H1 (cell line): ENCODE results near the gene PRR12. TPM values are rescaled to one million over a fixed set of nuclear protein-coding genes. Genes with fewer than 3 reads are reported as not detected.

Experiments used
- CTBP2 ChIP-seq: IDR thresholded peaks from 2 replicates; pipeline ENCODE4 v1.7.0; 2011; ENCODE audit warnings: borderline replicate concordance, mild to moderate bottlenecking, moderate library complexity, mixed read lengths, low read length; ENCODE audit not compliant: insufficient read depth, insufficient read length
- CTCF ChIP-seq, 3 experiments: IDR thresholded peaks; 1 replicate in 2 of 3; 2 replicates in 1 of 3; pipeline versions ENCODE4 v1.5.1 to v1.6.1; 2011; ENCODE audit warnings: low read length in 3 of 3, mild to moderate bottlenecking in 3 of 3, inconsistent platforms in 2 of 3, low read depth in 1 of 3, moderate library complexity in 1 of 3; ENCODE audit not compliant: insufficient read depth in 1 of 3; ENCODE audit errors: control extremely low read depth in 1 of 3
- HDAC2 ChIP-seq, 2 experiments: fragments of 300-600 bp in 1 of 2; sonication (generic) in 1 of 2; IDR thresholded peaks; 2 replicates each; pipeline ENCODE4 v1.6.1; 2011 to 2012; ENCODE audit warnings: low read depth in 2 of 2, low read length in 2 of 2, mild to moderate bottlenecking in 2 of 2, moderate library complexity in 2 of 2, borderline replicate concordance in 1 of 2, inconsistent platforms in 1 of 2
- JUND ChIP-seq: IDR thresholded peaks from 2 replicates; pipeline ENCODE4 v1.6.1; 2011; ENCODE audit warnings: mild to moderate bottlenecking, improper control_type of control experiment, low read length
- KDM1A ChIP-seq: fragments of 200-600, 300-600 bp; sonication (generic); IDR thresholded peaks from 2 replicates; pipeline ENCODE4 v1.7.1; 2016; ENCODE audit warnings: mild to moderate bottlenecking, low read length, borderline replicate concordance
- RFX5 ChIP-seq: IDR thresholded peaks from 2 replicates; pipeline ENCODE4 v1.6.1; 2011; ENCODE audit warnings: low read depth, low read length, improper control_type of control experiment, borderline replicate concordance
- SAP30 ChIP-seq: fragments of 300-600 bp; sonication (generic); IDR thresholded peaks from 2 replicates; pipeline ENCODE4 v1.7.1; 2012; ENCODE audit warnings: low read length, moderate library complexity, mild to moderate bottlenecking, inconsistent platforms; ENCODE audit not compliant: insufficient read depth, insufficient replicate concordance
- SP1 ChIP-seq: IDR thresholded peaks from 2 replicates; pipeline ENCODE4 v1.6.1; 2011; ENCODE audit warnings: low read depth, low read length
- SUZ12 ChIP-seq: fragments of 200-600 bp; sonication (generic); IDR thresholded peaks from 2 replicates; pipeline ENCODE4 v1.6.1; 2012; ENCODE audit warnings: mild to moderate bottlenecking, inconsistent platforms, low read length, moderate library complexity, mixed read lengths
- YY1 ChIP-seq: IDR thresholded peaks from 2 replicates; pipeline ENCODE4 v1.6.1; 2011; ENCODE audit warnings: low read depth, mild to moderate bottlenecking, low read length
- ZNF274 ChIP-seq: IDR thresholded peaks from 2 replicates; pipeline ENCODE4 v1.7.0; 2012; ENCODE audit warnings: low read length, borderline replicate concordance; ENCODE audit errors: extremely low read depth
- polyA plus RNA-seq, 7 experiments: library from polyadenylated mRNA; depleted of rRNA in 3 of 7; stranded (reverse) in 5 of 7; unstranded in 2 of 7; fragments of >200 nt in 5 of 7; fragments of 200-250 nt in 2 of 7; gene quantifications; 1 replicate in 5 of 7; 2 replicates in 1 of 7; 4 replicates in 1 of 7; pipeline versions ENCODE4 v1.2.1 to v1.2.3, GENCODE V29; 2011 to 2013; ENCODE audit warnings: missing spikeins in 2 of 7, mixed read lengths in 2 of 7
- total RNA-seq: library from RNA; stranded (reverse); fragmentation: NEBNext Ultra II Directional; extraction: Animal tissue kit (Norgen Biotek cat#: 25700); gene quantifications from 2 replicates; pipeline ENCODE4 v1.2.1, GENCODE V29; 2021

PRR12 gene
- total and polyA plus RNA-seq, 2 of the 8 experiments (the other 6 are each of a cell fraction or from before 2014, with no cell fraction given) = 2.5 to 59.4 TPM

- TF ChIP-seq SAP30 = no peak
- TF ChIP-seq CTCF (IDR thresholded peaks at IDR 0.05; ENCODE audit: control extremely low read depth in 1 of 3, insufficient read depth in 1 of 3, low read depth in 1 of 3, low read length in 3 of 3) = peak in 2 of 3 experiments; percentile 9 to 33; a peak in 2 of 4 replicates
- TF ChIP-seq RFX5 = no peak
- TF ChIP-seq YY1 = no peak
- TF ChIP-seq HDAC2 (IDR thresholded peaks at IDR 0.05; ENCODE audit: borderline replicate concordance in 1 of 2, low read depth in 2 of 2, low read length in 2 of 2) = no peak
- no peak for TF ChIP-seq SUZ12
- no peak for TF ChIP-seq ZNF274
- no peak for TF ChIP-seq JUND
- no peak for TF ChIP-seq CTBP2
- TF ChIP-seq SP1 = no peak
- TF ChIP-seq KDM1A = no peak
Measured at GRCh38 chr19:49570997-49571676, 19.8 kb upstream of the PRR12 start (continued).
